HL-60/S4 treated with retinoic acid at 250 ng/mL for 4 days and 3 days (cell line): Measurements from ENCODE around the gene CNTN5.

Source experiments
- in situ Hi-C: fragments of 300-500 bp; cut with MboI; formaldehyde crosslinking; loops from 2 replicates; pipeline ENCODE4 v1.7.0; 2022; ENCODE audit warnings: low sequenced_read_pairs

CNTN5 gene

GRCh38 chr11:99887481-99887880, 866.7 kb downstream of the CNTN5 start:
- in situ Hi-C loops: no loop called here

DNA sequence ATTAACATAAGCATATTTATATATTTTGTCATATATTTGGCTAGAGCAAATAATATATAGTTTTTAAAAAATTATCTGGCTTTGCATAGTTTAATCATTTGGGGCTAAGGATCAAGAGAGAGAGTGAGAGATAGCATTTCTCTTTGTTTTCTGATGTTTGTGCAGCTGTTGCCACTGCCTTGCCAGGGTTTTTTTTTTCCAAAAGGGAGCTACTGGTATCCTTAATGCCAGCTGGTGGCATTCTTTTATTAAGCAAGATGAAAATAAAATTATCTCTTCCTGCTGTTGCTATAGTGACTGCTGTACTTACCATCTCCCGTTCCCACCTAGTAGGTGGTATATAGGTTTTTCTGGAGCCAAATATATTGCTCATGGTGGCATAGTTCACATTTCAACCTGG, 873.1 kb downstream of the CNTN5 start:
- in situ Hi-C loops: no loop called here

DNA sequence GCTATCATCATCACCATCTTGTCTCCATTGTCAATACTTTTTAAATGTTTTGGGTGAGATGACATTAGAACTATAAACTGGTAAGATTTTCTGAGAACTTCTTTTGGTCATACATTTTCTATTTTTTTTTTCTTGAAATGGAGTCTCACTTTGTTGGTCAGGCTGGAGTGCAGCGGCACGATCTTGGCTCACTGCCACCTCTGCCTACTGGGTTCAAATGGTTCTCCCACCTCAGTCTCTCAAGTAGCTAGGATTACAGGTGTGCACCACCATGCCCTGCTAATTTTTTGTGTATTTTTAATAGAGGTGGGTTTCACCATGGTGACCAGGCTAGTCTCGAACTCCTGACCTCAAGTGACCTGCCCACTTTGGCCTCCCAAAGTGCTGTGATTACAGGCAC, 880.4 kb downstream of the CNTN5 start:
- in situ Hi-C loops: no loop called here

GRCh38 chr11:99911116-99911515, 890.4 kb downstream of the CNTN5 start:
- in situ Hi-C loops: no loop called here

DNA sequence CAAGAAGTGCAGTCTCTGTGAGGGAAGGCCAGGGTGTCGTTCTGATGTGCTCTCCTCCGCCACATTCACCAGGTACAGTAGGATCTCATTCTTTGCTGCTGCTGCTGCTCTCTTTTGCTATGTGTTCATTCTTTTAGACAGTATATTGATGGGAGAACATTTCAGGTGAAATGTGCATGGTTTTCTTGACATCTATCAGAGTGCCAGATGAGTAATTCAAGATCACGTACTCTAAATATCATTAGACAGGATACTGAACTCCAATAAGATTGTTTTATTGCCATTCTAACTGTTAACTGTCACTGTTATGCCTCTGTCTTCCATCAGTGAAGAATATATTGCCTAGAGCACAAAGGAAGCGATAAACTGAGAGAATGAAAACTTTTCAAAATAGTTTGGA, 895.3 kb downstream of the CNTN5 start:
- in situ Hi-C loops: no loop called here

DNA sequence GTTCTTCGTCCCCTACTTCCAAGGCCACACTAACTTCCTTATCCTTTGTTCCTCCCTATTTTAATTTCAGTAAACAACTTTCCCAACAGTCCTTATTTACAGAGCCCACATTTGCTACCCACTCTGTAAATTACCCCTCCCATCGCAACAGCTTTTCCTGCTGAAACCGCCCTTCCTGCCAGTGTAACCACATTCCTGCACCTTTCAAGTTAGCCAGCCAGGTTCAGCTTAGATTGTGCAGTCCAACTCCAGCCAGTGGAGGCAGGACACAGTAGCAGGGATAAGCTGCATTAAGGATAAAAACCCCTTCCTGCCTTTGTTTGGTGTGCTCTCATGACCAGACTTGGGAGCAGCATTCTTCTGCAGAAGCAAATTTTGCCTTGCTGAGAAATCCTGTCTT, 898.0 kb downstream of the CNTN5 start:
- in situ Hi-C loops: no loop called here

DNA sequence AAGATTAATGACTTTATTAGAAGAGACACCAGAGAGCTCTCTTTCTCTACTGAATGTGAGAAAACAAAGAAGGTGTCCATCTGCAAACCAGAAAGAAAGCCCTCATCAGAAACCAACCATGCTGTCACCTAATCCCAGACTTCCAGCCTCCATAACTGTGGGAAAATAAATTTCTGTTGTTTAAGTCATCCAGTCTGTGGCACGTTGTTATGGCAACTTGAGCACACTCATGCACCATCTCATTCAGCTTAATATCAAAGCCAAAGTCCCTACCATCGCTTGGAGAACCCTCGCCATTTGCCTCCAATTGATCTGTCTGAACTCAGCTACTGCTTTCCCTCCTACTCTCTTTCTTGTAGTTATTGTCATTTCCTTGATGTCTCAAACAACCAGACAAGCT, 900.2 kb downstream of the CNTN5 start:
- in situ Hi-C loops: no loop called here

- in situ Hi-C loops: no loop called here
These were observed 905.2 kb downstream of the CNTN5 start for GRCh38 chr11:99925968-99926367.

DNA sequence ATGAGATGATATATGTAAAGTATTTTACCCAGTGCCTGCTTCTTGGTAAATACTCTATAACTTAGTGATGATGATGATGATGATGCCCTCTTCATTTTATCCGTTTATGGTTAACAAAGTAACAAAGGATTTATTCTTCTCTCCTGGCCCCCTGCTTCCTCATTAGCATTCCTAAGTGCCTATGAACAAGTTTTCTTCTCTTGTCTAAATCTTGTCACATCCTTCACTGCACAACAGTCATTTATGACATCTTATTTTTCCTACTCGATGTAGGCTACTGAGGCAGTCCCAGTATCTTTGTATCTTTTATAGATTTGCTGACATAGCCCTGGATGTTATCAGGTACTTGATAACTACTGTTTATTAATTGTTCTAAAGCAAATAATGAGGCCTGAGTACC, 911.9 kb downstream of the CNTN5 start:
- in situ Hi-C loops: no loop called here

DNA sequence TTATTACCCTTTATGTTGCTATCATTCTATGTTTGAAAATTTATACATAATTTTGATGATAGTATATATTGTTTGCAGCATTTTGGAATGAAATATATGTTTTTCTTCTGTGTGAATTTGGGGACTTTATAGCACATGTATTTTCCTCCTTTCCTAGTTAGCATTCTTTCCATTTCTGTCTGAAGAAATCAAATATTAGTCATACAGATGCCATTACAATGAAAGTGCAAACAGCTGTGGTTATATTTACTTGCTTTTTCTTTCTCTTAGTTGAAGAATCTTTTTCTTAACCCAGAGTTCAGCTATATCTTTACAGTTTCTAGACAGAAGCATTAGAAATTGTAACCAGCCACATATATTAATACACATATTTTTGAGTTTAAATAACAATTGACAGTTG, 913.3 kb downstream of the CNTN5 start:
- in situ Hi-C loops: no loop called here

GRCh38 chr11:99937330-99937729, 916.6 kb downstream of the CNTN5 start:
- in situ Hi-C loops: no loop called here

DNA sequence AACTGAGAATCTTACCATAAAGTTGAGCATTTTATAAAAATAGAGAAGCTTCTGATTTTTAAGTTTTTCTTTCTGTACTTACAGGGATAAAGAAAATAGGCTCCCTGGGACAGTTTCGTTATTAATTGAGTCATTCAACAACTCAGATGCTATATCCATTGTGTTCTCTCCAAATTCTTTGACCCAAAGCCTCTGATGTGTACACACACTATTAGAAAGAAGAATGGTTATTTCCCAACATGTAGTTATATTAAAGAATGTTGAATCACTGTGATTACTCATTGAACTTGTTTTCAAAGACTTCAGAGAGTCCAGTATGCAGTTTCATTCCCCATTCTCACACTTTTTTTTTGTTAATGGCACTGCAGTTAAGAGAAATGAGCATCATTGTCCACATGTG, 932.1 kb downstream of the CNTN5 start:
- in situ Hi-C loops: no loop called here

- in situ Hi-C loops: no loop called here
These were observed 939.8 kb downstream of the CNTN5 start for GRCh38 chr11:99960536-99960935.

- in situ Hi-C loops: no loop called here
These were observed 947.6 kb downstream of the CNTN5 start for GRCh38 chr11:99968336-99968735.

DNA sequence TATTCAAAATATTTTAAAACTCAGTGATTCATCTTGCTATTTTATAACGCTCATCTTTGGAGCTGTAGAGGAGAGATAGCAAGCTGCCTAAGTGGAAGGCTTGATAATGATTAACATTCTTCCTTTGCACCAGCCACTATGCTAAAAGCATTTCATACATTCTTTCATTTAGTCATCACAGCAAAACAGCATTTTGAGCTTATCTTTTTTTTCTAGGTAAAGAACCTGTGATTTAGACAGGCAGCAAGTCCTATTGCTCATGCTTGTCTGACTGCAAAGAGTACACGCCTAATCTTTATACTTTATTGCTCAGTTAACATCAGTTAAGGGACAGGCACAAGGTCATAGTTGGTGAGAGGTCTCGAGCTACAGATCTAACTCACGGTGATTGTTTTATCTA, 953.2 kb downstream of the CNTN5 start:
- in situ Hi-C loops: no loop called here

- in situ Hi-C loops: no loop called here
These were observed 958.3 kb downstream of the CNTN5 start for GRCh38 chr11:99979042-99979441.

GRCh38 chr11:99987821-99988470, 967.2 kb downstream of the CNTN5 start:
- in situ Hi-C loops: no loop called here

GRCh38 chr11:99988471-99988837, 967.7 kb downstream of the CNTN5 start:
- in situ Hi-C loops: no loop called here

DNA sequence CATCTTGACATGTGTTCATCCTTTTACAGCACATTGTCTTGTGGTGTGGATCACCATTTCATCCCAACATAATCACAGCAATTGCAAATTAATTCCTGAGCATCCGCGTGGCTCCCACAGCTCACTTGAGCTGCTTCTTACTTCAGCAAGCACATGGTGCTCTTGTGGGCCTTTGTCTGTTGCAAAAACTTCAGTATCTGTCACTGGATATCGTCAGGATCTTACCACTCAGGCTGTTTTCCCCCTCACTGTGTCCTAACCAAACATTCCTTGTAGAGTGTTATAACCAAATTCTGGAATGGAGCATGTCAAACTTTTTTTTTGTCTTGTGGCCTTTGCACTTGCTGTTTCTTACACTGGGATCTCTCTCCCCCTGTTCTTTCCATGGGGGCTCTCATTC, 983.2 kb downstream of the CNTN5 start:
- in situ Hi-C loops: no loop called here

GRCh38 chr11:100004541-100004940, 983.8 kb downstream of the CNTN5 start:
- in situ Hi-C loops: no loop called here

DNA sequence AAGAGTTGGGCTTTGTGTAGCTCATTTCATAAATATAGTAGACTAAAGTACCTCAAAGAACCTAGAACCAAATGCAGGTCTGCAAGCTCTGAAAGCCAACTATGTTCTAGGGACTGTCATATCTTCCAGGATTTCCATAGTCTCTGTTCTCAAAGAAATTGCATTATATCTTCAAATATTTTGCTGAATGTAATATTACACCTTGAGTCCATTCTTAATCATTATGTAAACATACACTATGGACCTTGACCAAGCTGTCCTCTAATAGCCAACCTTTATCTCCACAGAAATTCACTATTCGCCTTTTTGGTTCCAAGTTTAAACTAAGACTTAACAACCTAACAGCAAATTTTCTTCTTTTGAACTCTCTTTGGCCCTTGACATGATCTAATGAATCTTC, 987.7 kb downstream of the CNTN5 start:
- in situ Hi-C loops: no loop called here

- in situ Hi-C loops: no loop called here
These were observed 989.0 kb downstream of the CNTN5 start for GRCh38 chr11:100009728-100010127.

- in situ Hi-C loops: no loop called here
These were observed 989.6 kb downstream of the CNTN5 start for GRCh38 chr11:100010393-100010792.

GRCh38 chr11:100011697-100012096, 990.9 kb downstream of the CNTN5 start:
- in situ Hi-C loops: no loop called here
